Mesendoderm (in vitro differentiated cells): Measurements from ENCODE around the gene SCGB1D1.
"Not testable (repeated sequence)": the region's sequence is repeated elsewhere in the genome, so short reads cannot be mapped to it uniquely, and the experiment has no call there.

Source experiments
- DNase-seq: peaks from one replicate; pipeline ENCODE4 v3.0.0; 2013
- H2AK5ac ChIP-seq: 2 replicates; pipeline ENCODE4 v1.6.1; 2013; ENCODE audit warnings: low read length, inconsistent platforms
- H2BK120ac ChIP-seq: 2 replicates; pipeline ENCODE4 v1.6.1; 2013; ENCODE audit warnings: low read depth, mild to moderate bottlenecking, low read length, moderate library complexity, mixed read lengths
- H2BK15ac ChIP-seq: replicated peaks from 2 replicates; pipeline ENCODE4 v1.6.1; 2013; ENCODE audit warnings: low read depth, mild to moderate bottlenecking, moderate library complexity
- H2BK5ac ChIP-seq: 2 replicates; pipeline ENCODE4 v1.6.1; 2013; ENCODE audit warnings: low read length, inconsistent platforms
- H3K18ac ChIP-seq: 2 replicates; pipeline ENCODE4 v1.6.1; 2013; ENCODE audit warnings: mild to moderate bottlenecking, low read length, mixed read lengths
- H3K23ac ChIP-seq: one replicate; pipeline ENCODE4 v1.6.1; 2013; ENCODE audit warnings: low read length
- H3K27ac ChIP-seq: 2 replicates; pipeline ENCODE4 v1.5.1; 2013; ENCODE audit warnings: low read depth, mild to moderate bottlenecking, inconsistent platforms, low read length, moderate library complexity
- H3K27me3 ChIP-seq: 2 replicates; pipeline ENCODE4 v1.6.1; 2013; ENCODE audit warnings: low read length, control low read depth, mild to moderate bottlenecking, inconsistent platforms; ENCODE audit not compliant: insufficient read depth, poor library complexity
- H3K36me3 ChIP-seq: 2 replicates; pipeline ENCODE4 v1.6.1; 2013; ENCODE audit warnings: low read length, inconsistent platforms; ENCODE audit not compliant: control insufficient read depth, insufficient read depth
- H3K4ac ChIP-seq: one replicate; pipeline ENCODE4 v1.6.1; 2013; ENCODE audit warnings: low read depth, mild to moderate bottlenecking, low read length, moderate library complexity
- H3K4me1 ChIP-seq: 2 replicates; pipeline ENCODE4 v1.6.1; 2013; ENCODE audit warnings: low read depth, low read length, inconsistent platforms; ENCODE audit not compliant: control insufficient read depth
- H3K4me2 ChIP-seq: 2 replicates; pipeline ENCODE4 v1.6.1; 2013; ENCODE audit warnings: low read length
- H3K4me3 ChIP-seq: 2 replicates; pipeline ENCODE4 v1.5.1; 2013; ENCODE audit warnings: mild to moderate bottlenecking, low read length
- H3K56ac ChIP-seq: one replicate; pipeline ENCODE4 v1.6.1; 2013; ENCODE audit warnings: low read length
- H3K79me1 ChIP-seq: 2 replicates; pipeline ENCODE4 v1.6.1; 2013; ENCODE audit warnings: low read length, inconsistent platforms
- H3K79me2 ChIP-seq: 2 replicates; pipeline ENCODE4 v1.6.1; 2013; ENCODE audit warnings: mild to moderate bottlenecking, low read length; ENCODE audit not compliant: control insufficient read depth, insufficient read depth
- H3K9ac ChIP-seq: 2 replicates; pipeline ENCODE4 v1.6.1; 2013; ENCODE audit warnings: low read length, inconsistent platforms
- H4K5ac ChIP-seq: one replicate; pipeline ENCODE4 v1.6.1; 2013; ENCODE audit warnings: low read length
- H4K8ac ChIP-seq: one replicate; pipeline ENCODE4 v1.6.1; 2013; ENCODE audit warnings: low read depth, mild to moderate bottlenecking, control low read depth, low read length, moderate library complexity
- WGBS: extraction: QIAGEN DNeasy Blood & Tissue Kit; methylation state at CpG from one replicate; pipeline ENCODE4 v1.1.7; 2013; ENCODE audit warnings: low lambda C conversion rate, missing lambda C conversion rate; ENCODE audit not compliant: insufficient coverage; ENCODE audit errors: extremely low coverage; 5-methylcytosine and 5-hydroxymethylcytosine counted together

Gene SCGB1D1

GRCh38 chr11:62186195-62186594, 3.8 kb upstream of the SCGB1D1 start:
- Histone ChIP-seq H2BK120ac (no peak overlapping the region), H4K8ac (no peak overlapping the region), H3K79me1 (no peaks in the 10 kb centered on the region), H3K4me2 (no peak overlapping the region), H2AK5ac (no peak overlapping the region), H3K18ac (no peak overlapping the region), H3K4me3 (no peak overlapping the region), H3K27me3 (no peaks in the 10 kb centered on the region), H3K9ac (no peak overlapping the region), H3K4me1 (no peaks in the 10 kb centered on the region), H3K27ac (no peak overlapping the region), H2BK5ac (no peak overlapping the region), H3K36me3 (no peaks in the 10 kb centered on the region), H3K56ac (no peak overlapping the region), H3K23ac (no peak overlapping the region), H2BK15ac (no peak overlapping the region), H4K5ac (no peak overlapping the region), H3K79me2 (no peaks in the 10 kb centered on the region), H3K4ac (no peak overlapping the region)
- no peak for DNase-seq
- no CpG with 5 or more reads among the region's 2 CpGs for WGBS

GRCh38 chr11:62193952-62194351, 3.9 kb downstream of the SCGB1D1 start:
- Histone ChIP-seq H3K18ac (no peak overlapping the region), H2BK5ac (no peak overlapping the region), H2BK15ac (no peak overlapping the region), H3K23ac (no peak overlapping the region), H3K36me3 (no peaks in the 10 kb centered on the region), H2BK120ac (no peak overlapping the region), H3K9ac (no peak overlapping the region), H3K79me1 (no peaks in the 10 kb centered on the region), H3K79me2 (no peaks in the 10 kb centered on the region), H3K56ac (no peak overlapping the region), H3K4me3 (no peak overlapping the region), H3K4ac (no peak overlapping the region), H3K4me1 (no peaks in the 10 kb centered on the region), H3K4me2 (no peak overlapping the region), H3K27ac (no peak overlapping the region), H4K5ac (no peak overlapping the region), H3K27me3 (no peaks in the 10 kb centered on the region), H2AK5ac (no peak overlapping the region), H4K8ac (no peak overlapping the region)
- DNase-seq, result peak; percentile 44
- WGBS, result no CpG with 5 or more reads among the region's 4 CpGs

GRCh38 chr11:62195010-62195409, 5.0 kb downstream of the SCGB1D1 start:
- not testable (repeated sequence) for H3K79me1 ChIP-seq, DNase-seq, H2AK5ac ChIP-seq, H2BK120ac ChIP-seq, H3K4me1 ChIP-seq, H3K9ac ChIP-seq, H3K23ac ChIP-seq, H3K36me3 ChIP-seq, H2BK15ac ChIP-seq, H4K8ac ChIP-seq, H3K27ac ChIP-seq, H3K79me2 ChIP-seq, H3K56ac ChIP-seq, H4K5ac ChIP-seq, H3K27me3 ChIP-seq, H2BK5ac ChIP-seq, H3K18ac ChIP-seq, H3K4me3 ChIP-seq, H3K4me2 ChIP-seq, H3K4ac ChIP-seq
- WGBS, result no CpG with 5 or more reads among the region's 9 CpGs

- Histone ChIP-seq H3K27me3 (no peaks in the 10 kb centered on the region), H4K5ac (no peak overlapping the region), H2BK5ac (no peak overlapping the region), H3K79me2 (no peaks in the 10 kb centered on the region), H3K56ac (no peak overlapping the region), H3K79me1 (no peaks in the 10 kb centered on the region), H3K4me1 (no peaks in the 10 kb centered on the region), H3K4me3 (no peak overlapping the region), H2AK5ac (no peak overlapping the region), H3K27ac (no peak overlapping the region), H3K4me2 (no peak overlapping the region), H3K18ac (no peak overlapping the region), H3K4ac (no peak overlapping the region), H4K8ac (no peak overlapping the region), H3K36me3 (no peaks in the 10 kb centered on the region), H2BK15ac (no peak overlapping the region), H2BK120ac (no peak overlapping the region), H3K9ac (no peak overlapping the region), H3K23ac (no peak overlapping the region)
- peak; percentile 41 for DNase-seq
- WGBS, result no CpG with 5 or more reads among the region's 7 CpGs
Measured at GRCh38 chr11:62195945-62196344, 5.9 kb downstream of the SCGB1D1 start.

- DNase-seq, H3K23ac ChIP-seq, H3K18ac ChIP-seq, H4K8ac ChIP-seq, H2BK120ac ChIP-seq, H2BK15ac ChIP-seq, H3K56ac ChIP-seq, H2AK5ac ChIP-seq, H3K4me1 ChIP-seq, H3K4me2 ChIP-seq, H3K27ac ChIP-seq, H2BK5ac ChIP-seq, H3K9ac ChIP-seq, H3K4me3 ChIP-seq, H3K79me2 ChIP-seq, H3K79me1 ChIP-seq, H3K27me3 ChIP-seq, H3K36me3 ChIP-seq, H3K4ac ChIP-seq, H4K5ac ChIP-seq: not testable (repeated sequence)
- no CpG with 5 or more reads among the region's 2 CpGs for WGBS
Measured at GRCh38 chr11:62197400-62197799, 7.4 kb downstream of the SCGB1D1 start.

- Histone ChIP-seq H3K79me1 (no peaks in the 10 kb centered on the region), H3K79me2 (no peaks in the 10 kb centered on the region), H3K36me3 (no peaks in the 10 kb centered on the region), H4K5ac (no peak overlapping the region), H3K4me1 (no peaks in the 10 kb centered on the region), H3K4me2 (no peak overlapping the region), H3K56ac (no peak overlapping the region), H3K9ac (no peak overlapping the region), H2BK120ac (no peak overlapping the region), H3K4ac (no peak overlapping the region), H2BK15ac (no peak overlapping the region), H3K23ac (no peak overlapping the region), H3K27ac (no peak overlapping the region), H3K27me3 (no peaks in the 10 kb centered on the region), H4K8ac (no peak overlapping the region), H3K18ac (no peak overlapping the region), H2AK5ac (no peak overlapping the region), H2BK5ac (no peak overlapping the region), H3K4me3 (no peak overlapping the region)
- DNase-seq, result no peak
- WGBS, result no CpG with 5 or more reads among the region's 2 CpGs
Measured at GRCh38 chr11:62201376-62201775, 11.4 kb downstream of the SCGB1D1 start.
